ENCODE measurements around the gene ADORA2A.

The ADORA2A gene

GRCh38 chr22:24393012-24393559 is 34.3 kb upstream of the ADORA2A start:
- TF ChIP-seq MAX (IDR thresholded peaks at IDR 0.05) (no peak), CREB1 (IDR thresholded peaks at IDR 0.05; ENCODE audit: low read depth) (no peak), NFIC (IDR thresholded peaks at IDR 0.05) (no peak), EP300 (IDR thresholded peaks at IDR 0.05; ENCODE audit: borderline replicate concordance) (no peak), FOXM1 (IDR thresholded peaks at IDR 0.05; ENCODE audit: borderline replicate concordance, low read depth) (no peak), EGR1 (IDR thresholded peaks at IDR 0.05) (no peak), YY1 (IDR thresholded peaks at IDR 0.05; ENCODE audit: low read depth) (no peak), ZBTB7A (IDR thresholded peaks at IDR 0.05; ENCODE audit: low read depth) (no peak), CEBPB (IDR thresholded peaks at IDR 0.05) (no peak)
- TF ChIP-seq, protein P1, sequence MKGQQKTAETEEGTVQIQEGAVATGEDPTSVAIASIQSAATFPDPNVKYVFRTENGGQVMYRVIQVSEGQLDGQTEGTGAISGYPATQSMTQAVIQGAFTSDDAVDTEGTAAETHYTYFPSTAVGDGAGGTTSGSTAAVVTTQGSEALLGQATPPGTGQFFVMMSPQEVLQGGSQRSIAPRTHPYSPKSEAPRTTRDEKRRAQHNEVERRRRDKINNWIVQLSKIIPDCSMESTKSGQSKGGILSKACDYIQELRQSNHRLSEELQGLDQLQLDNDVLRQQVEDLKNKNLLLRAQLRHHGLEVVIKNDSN (IDR thresholded peaks at IDR 0.05), result no peak
- TF ChIP-seq, protein P2, sequence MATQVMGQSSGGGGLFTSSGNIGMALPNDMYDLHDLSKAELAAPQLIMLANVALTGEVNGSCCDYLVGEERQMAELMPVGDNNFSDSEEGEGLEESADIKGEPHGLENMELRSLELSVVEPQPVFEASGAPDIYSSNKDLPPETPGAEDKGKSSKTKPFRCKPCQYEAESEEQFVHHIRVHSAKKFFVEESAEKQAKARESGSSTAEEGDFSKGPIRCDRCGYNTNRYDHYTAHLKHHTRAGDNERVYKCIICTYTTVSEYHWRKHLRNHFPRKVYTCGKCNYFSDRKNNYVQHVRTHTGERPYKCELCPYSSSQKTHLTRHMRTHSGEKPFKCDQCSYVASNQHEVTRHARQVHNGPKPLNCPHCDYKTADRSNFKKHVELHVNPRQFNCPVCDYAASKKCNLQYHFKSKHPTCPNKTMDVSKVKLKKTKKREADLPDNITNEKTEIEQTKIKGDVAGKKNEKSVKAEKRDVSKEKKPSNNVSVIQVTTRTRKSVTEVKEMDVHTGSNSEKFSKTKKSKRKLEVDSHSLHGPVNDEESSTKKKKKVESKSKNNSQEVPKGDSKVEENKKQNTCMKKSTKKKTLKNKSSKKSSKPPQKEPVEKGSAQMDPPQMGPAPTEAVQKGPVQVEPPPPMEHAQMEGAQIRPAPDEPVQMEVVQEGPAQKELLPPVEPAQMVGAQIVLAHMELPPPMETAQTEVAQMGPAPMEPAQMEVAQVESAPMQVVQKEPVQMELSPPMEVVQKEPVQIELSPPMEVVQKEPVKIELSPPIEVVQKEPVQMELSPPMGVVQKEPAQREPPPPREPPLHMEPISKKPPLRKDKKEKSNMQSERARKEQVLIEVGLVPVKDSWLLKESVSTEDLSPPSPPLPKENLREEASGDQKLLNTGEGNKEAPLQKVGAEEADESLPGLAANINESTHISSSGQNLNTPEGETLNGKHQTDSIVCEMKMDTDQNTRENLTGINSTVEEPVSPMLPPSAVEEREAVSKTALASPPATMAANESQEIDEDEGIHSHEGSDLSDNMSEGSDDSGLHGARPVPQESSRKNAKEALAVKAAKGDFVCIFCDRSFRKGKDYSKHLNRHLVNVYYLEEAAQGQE (IDR thresholded peaks at IDR 0.05; ENCODE audit: low read depth), result no peak

DNA sequence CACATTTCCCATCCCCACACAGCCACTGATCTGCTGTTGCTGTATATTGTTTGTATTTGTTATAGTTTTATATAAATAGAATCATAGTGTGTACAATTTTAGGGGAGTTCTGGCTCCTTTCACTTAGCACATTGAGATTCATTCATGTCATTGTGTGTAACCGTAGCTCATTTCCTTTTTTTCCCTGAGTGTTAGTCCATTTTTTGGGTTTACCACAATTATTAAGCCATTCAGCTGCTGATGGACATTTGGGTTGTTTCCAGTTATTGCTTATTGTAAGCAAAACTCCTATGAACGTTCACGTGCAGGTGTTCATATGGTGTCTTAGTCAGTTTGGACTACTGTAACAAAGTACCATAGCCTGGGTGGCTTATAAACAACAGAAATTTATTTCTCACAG is 33.6 kb upstream of the ADORA2A start:
- TF ChIP-seq YY1 (IDR thresholded peaks at IDR 0.05; ENCODE audit: low read depth), result no peak
- no peak for TF ChIP-seq EP300 (IDR thresholded peaks at IDR 0.05; ENCODE audit: borderline replicate concordance)
- TF ChIP-seq TCF12 (IDR thresholded peaks at IDR 0.05; ENCODE audit: low read depth), result no peak

DNA sequence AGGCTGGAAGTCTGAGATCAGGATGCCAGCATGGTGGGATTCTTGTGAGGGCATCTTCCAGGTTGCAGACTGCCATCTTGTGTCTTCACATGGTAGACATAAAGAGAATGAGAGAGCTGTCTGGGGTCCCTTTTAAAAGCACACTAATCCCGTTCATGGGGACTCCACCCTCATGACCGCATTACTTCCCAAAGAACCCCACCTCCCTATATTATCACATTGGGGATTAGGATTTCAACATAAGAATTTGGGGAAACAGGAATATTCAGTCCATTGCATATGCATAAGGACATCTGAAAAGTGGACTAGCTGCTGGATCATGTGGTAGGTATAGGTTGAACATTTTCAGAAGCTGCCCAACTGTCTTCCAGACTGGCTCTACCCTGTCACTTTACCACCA is 33.1 kb upstream of the ADORA2A start:
- TF ChIP-seq ZBTB7A (IDR thresholded peaks at IDR 0.05; ENCODE audit: low read depth), result no peak
- no peak for TF ChIP-seq YY1 (IDR thresholded peaks at IDR 0.05; ENCODE audit: low read depth)
- no peak for TF ChIP-seq EP300 (IDR thresholded peaks at IDR 0.05; ENCODE audit: borderline replicate concordance)
- no peak for TF ChIP-seq CEBPB (IDR thresholded peaks at IDR 0.05)
- TF ChIP-seq CREB1 (IDR thresholded peaks at IDR 0.05; ENCODE audit: low read depth), result no peak
- TF ChIP-seq, protein P2 (IDR thresholded peaks at IDR 0.05; ENCODE audit: low read depth), result no peak
- TF ChIP-seq, protein P1 (IDR thresholded peaks at IDR 0.05), result no peak
- no peak for TF ChIP-seq TAF1 (IDR thresholded peaks at IDR 0.05; ENCODE audit: low read depth)
- no peak for TF ChIP-seq TEAD4 (IDR thresholded peaks at IDR 0.05)
- TF ChIP-seq FOXM1 (IDR thresholded peaks at IDR 0.05; ENCODE audit: borderline replicate concordance, low read depth), result no peak
- TF ChIP-seq MAX (IDR thresholded peaks at IDR 0.05), result no peak
- no peak for TF ChIP-seq NFIC (IDR thresholded peaks at IDR 0.05)
- no peak for TF ChIP-seq EGR1 (IDR thresholded peaks at IDR 0.05)
- no peak for TF ChIP-seq TCF12 (IDR thresholded peaks at IDR 0.05; ENCODE audit: low read depth)
- no peak for TF ChIP-seq RAD21 (IDR thresholded peaks at IDR 0.05; ENCODE audit: low read depth)

- no peak for TF ChIP-seq TAF1 (IDR thresholded peaks at IDR 0.05; ENCODE audit: low read depth)
- no peak for TF ChIP-seq TCF12 (IDR thresholded peaks at IDR 0.05; ENCODE audit: low read depth)
- TF ChIP-seq, protein P2 (IDR thresholded peaks at IDR 0.05; ENCODE audit: low read depth), result no peak
- no peak for TF ChIP-seq RAD21 (IDR thresholded peaks at IDR 0.05; ENCODE audit: low read depth)
- TF ChIP-seq CREB1 (IDR thresholded peaks at IDR 0.05; ENCODE audit: low read depth), result no peak
- TF ChIP-seq MAX (IDR thresholded peaks at IDR 0.05), result no peak
- TF ChIP-seq YY1 (IDR thresholded peaks at IDR 0.05; ENCODE audit: low read depth), result no peak
- no peak for TF ChIP-seq ZBTB7A (IDR thresholded peaks at IDR 0.05; ENCODE audit: low read depth)
- no peak for TF ChIP-seq FOXM1 (IDR thresholded peaks at IDR 0.05; ENCODE audit: borderline replicate concordance, low read depth)
- no peak for TF ChIP-seq TEAD4 (IDR thresholded peaks at IDR 0.05)
- TF ChIP-seq EGR1 (IDR thresholded peaks at IDR 0.05), result no peak
- TF ChIP-seq EP300 (IDR thresholded peaks at IDR 0.05; ENCODE audit: borderline replicate concordance), result no peak
- TF ChIP-seq, protein P1 (IDR thresholded peaks at IDR 0.05), result no peak
These were observed 29.0 kb upstream of the ADORA2A start for GRCh38 chr22:24398409-24398808.
